LNCAP (cell line): ENCODE results near the gene SNTG2.

Experiments
- TF ChIP-seq, protein P1 (sequence below): fragments of 450-650 bp; IDR thresholded peaks from 2 replicates; pipeline ENCODE4 v1.5.1; 2017; ENCODE audit warnings: mild to moderate bottlenecking

SNTG2 gene

DNA sequence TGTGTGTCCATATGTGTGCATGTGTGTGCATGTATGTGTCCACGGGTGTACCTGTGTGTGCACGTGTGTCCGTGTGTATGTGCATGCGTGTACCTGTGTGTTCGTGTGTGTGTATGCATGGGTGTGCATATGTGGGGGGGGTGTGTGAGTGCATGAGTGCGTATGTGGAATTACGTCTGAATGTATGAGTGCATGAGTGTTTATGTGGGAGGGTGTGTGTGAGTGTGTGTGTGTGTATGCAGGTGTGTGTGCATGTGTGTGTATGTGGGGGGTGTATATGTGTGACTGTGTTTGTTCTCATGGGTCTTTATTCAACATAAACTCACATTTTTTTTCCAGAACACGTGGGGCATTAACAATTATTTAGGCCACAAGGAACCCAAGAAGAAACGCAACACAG lies 208.4 kb downstream of the SNTG2 start:
- TF ChIP-seq, protein P1, sequence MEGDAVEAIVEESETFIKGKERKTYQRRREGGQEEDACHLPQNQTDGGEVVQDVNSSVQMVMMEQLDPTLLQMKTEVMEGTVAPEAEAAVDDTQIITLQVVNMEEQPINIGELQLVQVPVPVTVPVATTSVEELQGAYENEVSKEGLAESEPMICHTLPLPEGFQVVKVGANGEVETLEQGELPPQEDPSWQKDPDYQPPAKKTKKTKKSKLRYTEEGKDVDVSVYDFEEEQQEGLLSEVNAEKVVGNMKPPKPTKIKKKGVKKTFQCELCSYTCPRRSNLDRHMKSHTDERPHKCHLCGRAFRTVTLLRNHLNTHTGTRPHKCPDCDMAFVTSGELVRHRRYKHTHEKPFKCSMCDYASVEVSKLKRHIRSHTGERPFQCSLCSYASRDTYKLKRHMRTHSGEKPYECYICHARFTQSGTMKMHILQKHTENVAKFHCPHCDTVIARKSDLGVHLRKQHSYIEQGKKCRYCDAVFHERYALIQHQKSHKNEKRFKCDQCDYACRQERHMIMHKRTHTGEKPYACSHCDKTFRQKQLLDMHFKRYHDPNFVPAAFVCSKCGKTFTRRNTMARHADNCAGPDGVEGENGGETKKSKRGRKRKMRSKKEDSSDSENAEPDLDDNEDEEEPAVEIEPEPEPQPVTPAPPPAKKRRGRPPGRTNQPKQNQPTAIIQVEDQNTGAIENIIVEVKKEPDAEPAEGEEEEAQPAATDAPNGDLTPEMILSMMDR: no peak

GRCh38 chr2:1162246-1162645 lies 211.6 kb downstream of the SNTG2 start:
- TF ChIP-seq, protein P1: no peak

DNA sequence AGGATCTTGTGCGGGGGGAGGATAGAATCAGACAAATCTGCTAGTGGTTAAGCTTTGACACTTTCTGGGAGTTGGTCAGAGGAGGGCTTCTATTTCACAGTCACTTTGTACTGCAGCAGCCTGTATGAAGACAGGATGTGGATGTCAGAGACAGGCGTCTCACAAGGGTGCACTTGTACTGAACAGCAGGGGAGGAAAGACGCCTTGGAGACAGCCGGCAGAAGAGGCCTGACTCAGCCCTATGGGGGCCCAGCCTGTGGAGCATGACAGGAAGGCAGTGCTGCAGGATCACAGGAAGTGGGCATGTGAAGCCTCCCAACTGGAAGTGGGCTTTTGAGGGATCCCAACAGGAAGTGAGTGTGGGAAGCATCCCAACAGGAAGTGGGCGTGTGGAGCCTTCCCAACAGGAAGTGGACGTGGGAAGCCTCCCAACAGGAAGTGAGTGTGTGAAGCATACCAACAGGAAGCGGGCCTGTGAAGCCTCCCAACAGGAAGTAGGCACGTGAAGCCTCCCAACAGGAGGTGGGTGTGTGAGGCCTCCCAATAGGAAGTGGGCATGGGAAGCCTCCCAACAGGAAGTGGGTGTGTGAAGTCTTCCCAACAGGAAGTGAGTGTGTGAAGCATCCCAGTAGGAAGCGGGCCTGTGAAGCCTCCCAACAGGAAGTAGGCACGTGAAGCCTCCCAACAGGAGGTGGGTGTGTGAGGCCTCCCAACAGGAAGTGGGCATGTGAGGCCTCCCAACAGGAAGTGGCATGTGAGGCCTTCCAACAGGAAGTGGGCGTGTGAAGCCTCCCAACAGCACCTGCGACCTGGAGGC lies 212.3 kb downstream of the SNTG2 start:
- TF ChIP-seq, protein P1: no peak

GRCh38 chr2:1166976-1167375 lies 216.3 kb downstream of the SNTG2 start:
- TF ChIP-seq, protein P1: no peak

DNA sequence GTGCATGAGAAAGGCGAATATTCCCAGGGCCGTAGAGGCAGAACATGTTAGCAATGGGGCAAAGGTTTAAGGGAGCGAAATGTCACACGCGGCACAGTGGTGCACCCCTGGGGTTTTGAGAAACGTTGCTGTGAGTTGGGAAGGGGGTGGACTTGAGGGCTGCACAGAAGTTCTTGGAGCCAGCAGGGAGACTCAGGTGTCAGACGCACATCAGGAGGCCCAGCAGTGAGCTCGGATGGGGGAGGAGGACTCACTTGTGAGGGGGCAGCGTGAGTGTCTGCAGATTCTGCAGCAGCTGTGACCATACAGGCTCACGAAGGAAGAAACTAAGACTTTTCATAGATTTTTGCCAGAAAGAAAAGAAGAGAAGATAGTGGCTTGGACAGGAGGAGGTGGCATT lies 218.2 kb downstream of the SNTG2 start:
- TF ChIP-seq, protein P1: no peak

DNA sequence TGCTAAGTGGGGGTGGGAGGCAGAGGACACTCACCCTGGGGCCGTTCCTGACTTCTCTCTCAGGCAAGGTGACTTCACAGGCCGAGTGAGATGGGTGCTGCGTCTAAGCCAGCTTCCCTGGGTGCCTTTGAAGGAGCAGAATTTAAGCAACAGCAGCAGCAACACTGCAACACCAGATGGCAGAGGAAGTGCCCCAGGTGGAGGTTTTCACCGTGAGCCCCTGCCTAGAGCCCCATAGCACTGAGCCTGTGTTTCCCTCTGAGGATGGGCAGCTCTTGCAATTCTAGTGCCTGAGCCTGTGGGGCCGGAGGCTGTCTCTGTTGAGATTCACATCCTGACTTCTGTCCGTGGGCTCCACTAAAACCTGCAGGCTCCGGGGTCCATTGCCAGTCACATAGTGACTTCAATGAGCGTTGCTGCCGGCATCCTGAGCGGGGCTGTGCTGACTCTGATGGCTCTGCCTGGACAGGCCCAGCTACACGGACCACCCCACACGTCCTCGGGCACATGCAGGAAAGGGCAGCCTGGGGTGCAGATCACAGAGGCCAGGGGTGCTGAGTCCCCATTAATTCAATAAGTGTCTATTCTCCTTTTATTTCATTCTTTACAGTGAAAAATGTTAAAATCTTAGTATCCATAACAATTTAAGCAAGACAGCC lies 218.8 kb downstream of the SNTG2 start:
- TF ChIP-seq, protein P1: no peak

GRCh38 chr2:1170241-1170640 lies 219.6 kb downstream of the SNTG2 start:
- TF ChIP-seq, protein P1: no peak
